Posterior cingulate gyrus (tissue), 11 donors: ENCODE measurements around the gene EXOC1.
"Not testable (repeated sequence)": the region's sequence is repeated elsewhere in the genome, so short reads cannot be mapped to it uniquely, and the experiment has no call there.

ENCODE experiments used
- DNase-seq, 10 donors: peaks; one replicate each; pipeline versions ENCODE4 v3.0.0 to v3.0.0-alpha.2; 2020 to 2021; ENCODE audit warnings: mixed read lengths in 3 of 10
- intact Hi-C: fragments of 100-400 bp; cut with DNase I; formaldehyde crosslinking; loops from one replicate; pipeline ENCODE4 v1.15.1; 2023

EXOC1 gene

GRCh38 chr4:55903577-55903976, 50.1 kb downstream of the EXOC1 start:
- no peak for DNase-seq

GRCh38 chr4:55904576-55904975, 51.1 kb downstream of the EXOC1 start:
- DNase-seq = no peak
- intact Hi-C loops = no loop called here

More at GRCh38 chr4:55903577-55903976, 50.1 kb downstream of the EXOC1 start:
- intact Hi-C loops = no loop called here

GRCh38 chr4:55906323-55906722, 52.9 kb downstream of the EXOC1 start:
- intact Hi-C loops = no loop called here

GRCh38 chr4:55906989-55907388, 53.5 kb downstream of the EXOC1 start:
- intact Hi-C loops = no loop called here
- DNase-seq = no peak

More at GRCh38 chr4:55906323-55906722, 52.9 kb downstream of the EXOC1 start:
- no peak for DNase-seq

- no peak for DNase-seq
- intact Hi-C loops = no loop called here
Observed at GRCh38 chr4:55907469-55907868, 54.0 kb downstream of the EXOC1 start.

- no peak for DNase-seq
- intact Hi-C loops = no loop called here
Observed at GRCh38 chr4:55910140-55910539, 56.7 kb downstream of the EXOC1 start.

GRCh38 chr4:55912249-55912648, 58.8 kb downstream of the EXOC1 start:
- intact Hi-C loops = no loop called here

GRCh38 chr4:55920571-55920970, 67.1 kb downstream of the EXOC1 start:
- intact Hi-C loops = no loop called here
- DNase-seq = no peak

More at GRCh38 chr4:55912249-55912648, 58.8 kb downstream of the EXOC1 start:
- no peak for DNase-seq

- no peak for DNase-seq
- intact Hi-C loops = no loop called here
Observed at GRCh38 chr4:55921093-55921492, 67.6 kb downstream of the EXOC1 start.

- no peak for DNase-seq
- intact Hi-C loops = no loop called here
Observed at GRCh38 chr4:55925241-55925640, 71.8 kb downstream of the EXOC1 start.

GRCh38 chr4:55926610-55927009, 73.2 kb downstream of the EXOC1 start:
- intact Hi-C loops = no loop called here
- DNase-seq = no peak

GRCh38 chr4:55927803-55928437, 74.5 kb downstream of the EXOC1 start:
- intact Hi-C loops = no loop called here
- no peak for DNase-seq

GRCh38 chr4:55928846-55929245, 75.4 kb downstream of the EXOC1 start:
- intact Hi-C loops = no loop called here

GRCh38 chr4:55931043-55931442, 77.6 kb downstream of the EXOC1 start:
- no peak for DNase-seq

More at GRCh38 chr4:55928846-55929245, 75.4 kb downstream of the EXOC1 start:
- no peak for DNase-seq

GRCh38 chr4:55931833-55932232, 78.4 kb downstream of the EXOC1 start:
- intact Hi-C loops = no loop called here
- no peak for DNase-seq

More at GRCh38 chr4:55931043-55931442, 77.6 kb downstream of the EXOC1 start:
- intact Hi-C loops = no loop called here

GRCh38 chr4:55932511-55932910, 79.1 kb downstream of the EXOC1 start:
- intact Hi-C loops = no loop called here
- DNase-seq = no peak

- intact Hi-C loops = no loop called here
- DNase-seq = no peak
Observed at GRCh38 chr4:55933611-55934010, 80.2 kb downstream of the EXOC1 start.

- intact Hi-C loops, DNase-seq: not testable (repeated sequence)
Observed at GRCh38 chr4:55935907-55936306, 82.5 kb downstream of the EXOC1 start.

GRCh38 chr4:55938481-55938880, 85.0 kb downstream of the EXOC1 start:
- intact Hi-C loops = no loop called here
- no peak for DNase-seq

GRCh38 chr4:55939421-55939820, 86.0 kb downstream of the EXOC1 start:
- no peak for DNase-seq
- intact Hi-C loops = no loop called here

- no peak for DNase-seq
- intact Hi-C loops = no loop called here
Observed at GRCh38 chr4:55941881-55942396, 88.5 kb downstream of the EXOC1 start.

GRCh38 chr4:55947254-55947882, 93.9 kb downstream of the EXOC1 start:
- no peak for DNase-seq
- intact Hi-C loops = loop anchor here (5.0 kb wide), 1 partner anchor 95 kb away; the partner anchor contains the start of gene EXOC1
